B cell (primary cell): Measurements from ENCODE around the gene CDK6. TPM values are rescaled to one million over a fixed set of nuclear protein-coding genes. Genes with fewer than 3 reads are reported as not detected.

Experiments used
- ATAC-seq: fragments of 200-7000 bp; cut with Tn5 transposase; one replicate; pipeline ENCODE4 v1.10.0; 2021; ENCODE audit warnings: low read depth, mild to moderate bottlenecking, moderate number of reproducible peaks, moderate library complexity
- CTCF ChIA-PET: fragments of 350-600 bp; sonication (Branson Sonifier 250); formaldehyde crosslinking; loops from one replicate; lab custom pipeline; 2021; ENCODE audit warnings: antibody characterized with exemption, inconsistent platforms; lab: Charles Lee
- POLR2A ChIA-PET: fragments of 350-600 bp; sonication (Branson Sonifier 250); formaldehyde crosslinking; loops from one replicate; lab custom pipeline; 2021; ENCODE audit warnings: antibody characterized with exemption; lab: Charles Lee
- DNase-seq: peaks from one replicate; pipeline ENCODE4 v3.0.0; 2013
- H2AFZ ChIP-seq: 2 replicates; pipeline ENCODE4 v1.6.1; 2012; ENCODE audit warnings: mild to moderate bottlenecking, low read depth, low read length; ENCODE audit not compliant: insufficient read depth, poor library complexity, severe bottlenecking
- H3K27ac ChIP-seq, 2 donors: 1 replicate in 1 of 2; 2 replicates in 1 of 2; pipeline ENCODE4 v1.5.1; 2012 to 2013; ENCODE audit warnings: low read length in 2 of 2, mild to moderate bottlenecking in 2 of 2, moderate library complexity in 1 of 2
- H3K27me3 ChIP-seq, 4 experiments: fragments of 200-600 bp in 1 of 4; sonication (generic) in 1 of 4; replicated peaks in 1 of 4; 1 replicate in 2 of 4; 2 replicates in 2 of 4; pipeline versions ENCODE4 v1.6.1 to v1.7.0; 2013 to 2016; ENCODE audit warnings: low read length in 3 of 4, mild to moderate bottlenecking in 2 of 4, mixed read lengths in 1 of 4, moderate library complexity in 1 of 4; ENCODE audit not compliant: insufficient read depth in 4 of 4, control insufficient read depth in 3 of 4; ENCODE audit errors: control extremely low read depth in 1 of 4
- H3K36me3 ChIP-seq, 2 experiments: replicated peaks in 1 of 2; 1 replicate in 1 of 2; 2 replicates in 1 of 2; pipeline versions ENCODE4 v1.6.1 to v1.7.1; 2013; ENCODE audit warnings: low read length in 1 of 2; ENCODE audit not compliant: insufficient read depth in 2 of 2, control insufficient read depth in 1 of 2; ENCODE audit errors: control extremely low read depth in 1 of 2, extremely low read depth in 1 of 2
- H3K4me1 ChIP-seq, 2 donors: fragments of 200-600 bp in 1 of 2; sonication (generic) in 1 of 2; 1 replicate in 1 of 2; 2 replicates in 1 of 2; pipeline versions ENCODE4 v1.5.1 to v1.6.1; 2013 to 2017; ENCODE audit warnings: low read length in 2 of 2; ENCODE audit not compliant: control insufficient read depth in 2 of 2, insufficient read depth in 2 of 2
- H3K4me2 ChIP-seq: replicated peaks from 2 replicates; pipeline ENCODE3; 2012; ENCODE audit warnings: mild to moderate bottlenecking, low read depth, low read length; ENCODE audit not compliant: poor library complexity, severe bottlenecking
- H3K4me3 ChIP-seq, 5 experiments: fragments of 200-600 bp in 1 of 5; sonication (generic) in 1 of 5; 1 replicate in 3 of 5; 2 replicates in 2 of 5; pipeline versions ENCODE4 v1.5.1 to v1.7.0; 2011 to 2016; ENCODE audit warnings: low read length in 4 of 5, mild to moderate bottlenecking in 4 of 5, low read depth in 2 of 5, control low read depth in 1 of 5, moderate library complexity in 1 of 5; ENCODE audit not compliant: insufficient read depth in 1 of 5; ENCODE audit errors: control extremely low read depth in 1 of 5, extremely low read depth in 1 of 5
- H3K79me2 ChIP-seq: fragments of 200-600 bp; sonication (generic); one replicate; pipeline ENCODE4 v1.6.0; 2016; ENCODE audit warnings: low read length; ENCODE audit not compliant: control insufficient read depth, insufficient read depth
- H3K9ac ChIP-seq: fragments of 200-600 bp; sonication (generic); 2 replicates; pipeline ENCODE4 v1.6.1; 2017; ENCODE audit warnings: mild to moderate bottlenecking, low read length, moderate library complexity
- H3K9me3 ChIP-seq, 3 donors: one replicate each; pipeline versions ENCODE4 v1.6.1 to v1.7.1; 2013; ENCODE audit warnings: low read length in 2 of 3; ENCODE audit not compliant: control insufficient read depth in 2 of 3, insufficient read depth in 1 of 3; ENCODE audit errors: control extremely low read depth in 1 of 3
- H4K20me1 ChIP-seq: 2 replicates; pipeline ENCODE4 v1.6.0; 2012; ENCODE audit warnings: mild to moderate bottlenecking, low read length; ENCODE audit not compliant: insufficient read depth, control insufficient read depth, poor library complexity, severe bottlenecking
- H3K27ac Mint-ChIP-seq: one replicate; pipeline ENCODE4 v1.8.0; 2021; ENCODE audit warnings: mixed read lengths
- H3K27me3 Mint-ChIP-seq: one replicate; pipeline ENCODE4 v1.8.0; 2021; ENCODE audit warnings: mixed read lengths
- H3K4me1 Mint-ChIP-seq: one replicate; pipeline ENCODE4 v1.8.0; 2021; ENCODE audit warnings: mixed read lengths
- H3K4me3 Mint-ChIP-seq: one replicate; pipeline ENCODE4 v1.8.0; 2021; ENCODE audit warnings: mixed read lengths
- H3K9me3 Mint-ChIP-seq: one replicate; pipeline ENCODE4 v1.8.0; 2022; ENCODE audit warnings: mixed read lengths; ENCODE audit not compliant: insufficient read depth
- EZH2 ChIP-seq: IDR thresholded peaks from 2 replicates; pipeline ENCODE4 v1.6.1; 2012; ENCODE audit warnings: borderline replicate concordance, low read depth, mild to moderate bottlenecking, moderate library complexity, low read length; ENCODE audit not compliant: insufficient read depth, poor library complexity, severe bottlenecking
- WGBS: methylation state at CpG from one replicate; pipeline ENCODE4 v1.1.5; 2013; ENCODE audit warnings: missing lambda C conversion rate; ENCODE audit not compliant: insufficient coverage; 5-methylcytosine and 5-hydroxymethylcytosine counted together
- intact Hi-C: fragments of 100-400 bp; cut with micrococcal nuclease; formaldehyde crosslinking; loops from one replicate; pipeline ENCODE4 v1.10.0; 2022
- polyA plus RNA-seq: library from polyadenylated mRNA; depleted of rRNA; stranded (reverse); fragments of >200 nt; gene quantifications from 2 replicates; pipeline ENCODE4 v1.2.3, GENCODE V29; 2012
- total RNA-seq, 2 donors: library from RNA; stranded (reverse); fragments of 120-200 nt in 1 of 2; gene quantifications; 1 replicate in 1 of 2; 2 replicates in 1 of 2; pipeline versions ENCODE4 v1.2.3 to v1.2.4, GENCODE V29; 2013 to 2022
- TF ChIP-seq, protein P1 (sequence below): fragments of 200-600 bp; IDR thresholded peaks from one replicate; pipeline ENCODE4 v1.8.0; 2022; ENCODE audit warnings: antibody characterized with exemption, mild to moderate bottlenecking

Gene CDK6
- total and polyA plus RNA-seq, 2 donors (not counting 1 experiment from before 2014, with no cell fraction given): 3.0 to 14.6 TPM

GRCh38 chr7:92847305-92847704 lies 10.9 kb upstream of the CDK6 start:
- Histone ChIP-seq H3K9ac (no peak overlapping the region), H3K4me1 (no peaks in the 10 kb centered on the region), H3K36me3 (no peaks in the 10 kb centered on the region), H3K9me3 (no peaks in the 10 kb centered on the region), H3K27me3 (no peaks in the 10 kb centered on the region), H3K4me2 (no peak overlapping the region), H4K20me1 (no peaks in the 10 kb centered on the region), H2AFZ (no peak overlapping the region), H3K79me2 (no peaks in the 10 kb centered on the region), H3K27ac (no peak overlapping the region), H3K4me3 (no peak overlapping the region)
- Mint-ChIP-seq H3K9me3 (no peaks in the 10 kb centered on the region), H3K27ac (no peak overlapping the region), H3K4me1 (no peaks in the 10 kb centered on the region), H3K4me3 (no peak overlapping the region), H3K27me3 (peaks cover 3% of the 10 kb centered on the region)
- ChIA-PET CTCF (no interaction called here), POLR2A (no interaction called here)
- ATAC-seq (no peak), DNase-seq (no peak)
- TF ChIP-seq EZH2: no peak
- TF ChIP-seq, protein P1, sequence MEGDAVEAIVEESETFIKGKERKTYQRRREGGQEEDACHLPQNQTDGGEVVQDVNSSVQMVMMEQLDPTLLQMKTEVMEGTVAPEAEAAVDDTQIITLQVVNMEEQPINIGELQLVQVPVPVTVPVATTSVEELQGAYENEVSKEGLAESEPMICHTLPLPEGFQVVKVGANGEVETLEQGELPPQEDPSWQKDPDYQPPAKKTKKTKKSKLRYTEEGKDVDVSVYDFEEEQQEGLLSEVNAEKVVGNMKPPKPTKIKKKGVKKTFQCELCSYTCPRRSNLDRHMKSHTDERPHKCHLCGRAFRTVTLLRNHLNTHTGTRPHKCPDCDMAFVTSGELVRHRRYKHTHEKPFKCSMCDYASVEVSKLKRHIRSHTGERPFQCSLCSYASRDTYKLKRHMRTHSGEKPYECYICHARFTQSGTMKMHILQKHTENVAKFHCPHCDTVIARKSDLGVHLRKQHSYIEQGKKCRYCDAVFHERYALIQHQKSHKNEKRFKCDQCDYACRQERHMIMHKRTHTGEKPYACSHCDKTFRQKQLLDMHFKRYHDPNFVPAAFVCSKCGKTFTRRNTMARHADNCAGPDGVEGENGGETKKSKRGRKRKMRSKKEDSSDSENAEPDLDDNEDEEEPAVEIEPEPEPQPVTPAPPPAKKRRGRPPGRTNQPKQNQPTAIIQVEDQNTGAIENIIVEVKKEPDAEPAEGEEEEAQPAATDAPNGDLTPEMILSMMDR: no peak
- WGBS: 82% methylated on average over 2 of the region's 2 CpGs
- intact Hi-C loops: no loop called here

DNA sequence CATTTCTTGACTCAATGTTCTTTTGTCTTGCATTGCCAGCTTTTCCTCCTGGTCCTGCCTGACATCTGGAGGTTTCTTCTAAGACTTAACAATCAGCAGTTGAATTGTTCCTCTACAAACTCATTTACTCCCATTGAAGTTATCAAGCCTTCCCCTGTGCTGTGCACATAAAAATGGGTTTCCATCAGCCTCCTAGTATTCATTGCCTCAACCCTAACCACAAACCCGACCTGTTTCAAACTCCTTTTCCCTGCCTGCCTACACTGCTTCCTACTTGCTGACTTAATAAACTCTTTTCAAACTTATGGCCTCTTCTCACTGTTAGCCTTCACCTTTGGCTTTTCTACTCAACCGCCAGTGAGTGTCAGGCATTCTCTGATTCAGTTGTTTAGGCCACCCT lies 9.4 kb upstream of the CDK6 start:
- Mint-ChIP-seq H3K4me1 (no peaks in the 10 kb centered on the region), H3K27me3 (peaks cover 3% of the 10 kb centered on the region), H3K4me3 (no peak overlapping the region), H3K27ac (no peak overlapping the region), H3K9me3 (no peaks in the 10 kb centered on the region)
- no peak overlapping the region for H3K4me2 ChIP-seq
- H4K20me1 ChIP-seq: no peaks in the 10 kb centered on the region
- ChIA-PET POLR2A (no interaction called here), CTCF (no interaction called here)
- H3K79me2 ChIP-seq: no peaks in the 10 kb centered on the region
- intact Hi-C loops: no loop called here
- no peak overlapping the region for H3K27ac ChIP-seq
- no peak overlapping the region for H2AFZ ChIP-seq
- DNase-seq (no peak), ATAC-seq (no peak)
- H3K36me3 ChIP-seq: no peaks in the 10 kb centered on the region
- 64% methylated on average over 2 of the region's 2 CpGs for WGBS
- no peak overlapping the region for H3K9ac ChIP-seq
- TF ChIP-seq EZH2: no peak
- TF ChIP-seq, protein P1: no peak
- H3K4me3 ChIP-seq: no peak overlapping the region
- H3K4me1 ChIP-seq: no peaks in the 10 kb centered on the region
- no peaks in the 10 kb centered on the region for H3K9me3 ChIP-seq
- H3K27me3 ChIP-seq: no peaks in the 10 kb centered on the region
